Measurements from ENCODE around the gene PNMT.

Gene PNMT

GRCh38 chr17:39634384-39634871 is 33.8 kb upstream of the PNMT start:
- DNase-seq = peak; percentile 36

- no peak for DNase-seq
These were observed 32.6 kb upstream of the PNMT start for GRCh38 chr17:39635614-39636176.

GRCh38 chr17:39636587-39636926 is 31.7 kb upstream of the PNMT start:
- DNase-seq = no peak

GRCh38 chr17:39636927-39637736 is 31.1 kb upstream of the PNMT start, which contains the start of gene STARD3:
Gene STARD3, plus strand, starts transcription at chr17:39637144. Its CDS starts 16,388 bp downstream, at chr17:39653532.
- peak; percentile 78 for DNase-seq

- no peak for DNase-seq
These were observed 29.9 kb upstream of the PNMT start for GRCh38 chr17:39638317-39638716.

- no peak for DNase-seq
These were observed 29.2 kb upstream of the PNMT start for GRCh38 chr17:39639043-39639442.

GRCh38 chr17:39639566-39640458 is 28.4 kb upstream of the PNMT start:
- DNase-seq = no peak

- no peak for DNase-seq
These were observed 27.6 kb upstream of the PNMT start for GRCh38 chr17:39640591-39641031.

- DNase-seq = no peak
These were observed 27.2 kb upstream of the PNMT start for GRCh38 chr17:39641097-39641496.

- DNase-seq = no peak
These were observed 26.4 kb upstream of the PNMT start for GRCh38 chr17:39641883-39642282.

- no peak for DNase-seq
These were observed 25.8 kb upstream of the PNMT start for GRCh38 chr17:39642291-39643074.

- no peak for DNase-seq
These were observed 25.0 kb upstream of the PNMT start for GRCh38 chr17:39643271-39643670.

GRCh38 chr17:39647256-39647655 is 21.0 kb upstream of the PNMT start:
- DNase-seq = no peak

- no peak for DNase-seq
These were observed 19.5 kb upstream of the PNMT start for GRCh38 chr17:39648616-39649366.

GRCh38 chr17:39650121-39650579 is 18.1 kb upstream of the PNMT start:
- no peak for DNase-seq

- DNase-seq = no peak
These were observed 16.2 kb upstream of the PNMT start for GRCh38 chr17:39651923-39652586.

- no peak for DNase-seq
These were observed 15.5 kb upstream of the PNMT start for GRCh38 chr17:39652587-39653315.

GRCh38 chr17:39653316-39653661 is 15.0 kb upstream of the PNMT start:
- DNase-seq = no peak

- peak; percentile 24 for DNase-seq
These were observed 14.5 kb upstream of the PNMT start for GRCh38 chr17:39653662-39654331.

GRCh38 chr17:39655105-39655504 is 13.1 kb upstream of the PNMT start:
- DNase-seq = no peak
